ENCODE data around the gene EXOSC5. TPM values are rescaled to one million over a fixed set of nuclear protein-coding genes. Genes with fewer than 3 reads are reported as not detected.
A peak's percentile ranks its signal among the peaks of the same experiment; 100 is the strongest.

Gene EXOSC5
- total and polyA plus RNA-seq, 7 donors = 6.6 to 32.7 (median 15.6) TPM

- Histone ChIP-seq H3K4me1 (peaks cover 0 to 22% (median 15%) of the 10 kb centered on the region in 4 donors), H3K36me3 (peaks cover 0 to 14% (median 0%) of the 10 kb centered on the region in 4 donors), H3K4me3 (no peak overlapping the region), H3K27ac (no peak overlapping the region), H3K27me3 (no peaks in the 10 kb centered on the region), H3K9me3 (no peaks in the 10 kb centered on the region)
- DNase-seq = no peak
- TF ChIP-seq CTCF (IDR thresholded peaks at IDR 0.05) = no peak
- no peak for TF ChIP-seq EP300 (IDR thresholded peaks at IDR 0.05)
- no peak for TF ChIP-seq POLR2AphosphoS5 (IDR thresholded peaks at IDR 0.05)
- TF ChIP-seq POLR2A (IDR thresholded peaks at IDR 0.05) = no peak
- intact Hi-C loops (cut with DNase I) = no loop called here
- WGBS, 2 donors = 73 to 81% methylated on average over 3 of the region's 3 CpGs
These were observed 4.9 kb upstream of the EXOSC5 start for GRCh38 chr19:41402010-41402409.

GRCh38 chr19:41401483-41401882 lies 4.3 kb upstream of the EXOSC5 start:
- H3K27ac ChIP-seq = no peak overlapping the region
- H3K4me1 ChIP-seq = peaks cover 0 to 28% (median 20%) of the 10 kb centered on the region in 4 donors
- 78 to 86% methylated on average over 4 of the region's 4 CpGs for WGBS, 2 donors
- no peak overlapping the region for H3K4me3 ChIP-seq
- H3K27me3 ChIP-seq = no peaks in the 10 kb centered on the region
- no peak for TF ChIP-seq EP300 (IDR thresholded peaks at IDR 0.05)
- no peak for TF ChIP-seq CTCF (IDR thresholded peaks at IDR 0.05)
- TF ChIP-seq POLR2A (IDR thresholded peaks at IDR 0.05) = no peak
- no peak for TF ChIP-seq POLR2AphosphoS5 (IDR thresholded peaks at IDR 0.05)
- no peaks in the 10 kb centered on the region for H3K9me3 ChIP-seq
- intact Hi-C loops (cut with DNase I) = no loop called here
- DNase-seq = no peak
- peaks cover 0 to 14% (median 0%) of the 10 kb centered on the region in 4 donors for H3K36me3 ChIP-seq

GRCh38 chr19:41399525-41399924 lies 2.4 kb upstream of the EXOSC5 start:
- intact Hi-C loops (cut with DNase I) = no loop called here
- Histone ChIP-seq H3K36me3 (peaks cover 0 to 14% (median 0%) of the 10 kb centered on the region in 4 donors), H3K4me1 (peaks cover 0 to 35% (median 26%) of the 10 kb centered on the region in 4 donors), H3K9me3 (no peaks in the 10 kb centered on the region), H3K27me3 (no peaks in the 10 kb centered on the region), H3K27ac (no peak overlapping the region), H3K4me3 (no peak overlapping the region)
- TF ChIP-seq POLR2A (IDR thresholded peaks at IDR 0.05) (no peak), POLR2AphosphoS5 (IDR thresholded peaks at IDR 0.05) (no peak), CTCF (IDR thresholded peaks at IDR 0.05) (no peak), EP300 (IDR thresholded peaks at IDR 0.05) (no peak)
- DNase-seq = no peak
- 93% methylated on average over 2 of the region's 2 CpGs for WGBS, 2 donors

GRCh38 chr19:41399091-41399490 lies 1.9 kb upstream of the EXOSC5 start:
- intact Hi-C loops (cut with DNase I) = no loop called here
- Histone ChIP-seq H3K36me3 (peaks cover 0 to 14% (median 0%) of the 10 kb centered on the region in 4 donors), H3K4me1 (peaks cover 0 to 35% (median 26%) of the 10 kb centered on the region in 4 donors), H3K27ac (no peak overlapping the region), H3K4me3 (peak overlapping the region in 2 of 4 donors; percentile 83 to 91), H3K27me3 (no peaks in the 10 kb centered on the region), H3K9me3 (no peaks in the 10 kb centered on the region)
- TF ChIP-seq POLR2A (IDR thresholded peaks at IDR 0.05) (no peak), POLR2AphosphoS5 (IDR thresholded peaks at IDR 0.05) (no peak), EP300 (IDR thresholded peaks at IDR 0.05) (no peak), CTCF (IDR thresholded peaks at IDR 0.05) (no peak)
- no peak for DNase-seq
- WGBS, 2 donors = 82 to 84% methylated on average over 3 of the region's 3 CpGs

GRCh38 chr19:41398598-41398997 lies 1.4 kb upstream of the EXOSC5 start:
- H3K4me1 ChIP-seq = peaks cover 0 to 35% (median 26%) of the 10 kb centered on the region in 4 donors
- DNase-seq = no peak
- WGBS, 2 donors = 44 to 51% methylated on average over 3 of the region's 3 CpGs

More at GRCh38 chr19:41398598-41398997, 1.4 kb upstream of the EXOSC5 start:
- no peaks in the 10 kb centered on the region for H3K9me3 ChIP-seq
- peak overlapping the region in 1 of 4 donors; percentile 87 for H3K27ac ChIP-seq
- H3K27me3 ChIP-seq = no peaks in the 10 kb centered on the region
- intact Hi-C loops (cut with DNase I) = no loop called here
- peaks cover 0 to 11% (median 0%) of the 10 kb centered on the region in 4 donors for H3K36me3 ChIP-seq
- no peak for TF ChIP-seq EP300 (IDR thresholded peaks at IDR 0.05)
- TF ChIP-seq POLR2A (IDR thresholded peaks at IDR 0.05) = no peak
- no peak for TF ChIP-seq CTCF (IDR thresholded peaks at IDR 0.05)
- TF ChIP-seq POLR2AphosphoS5 (IDR thresholded peaks at IDR 0.05) = no peak
- H3K4me3 ChIP-seq = peak overlapping the region; percentile 82 to 93 (median 87)

Data from sigmoid colon (tissue), 7 donors.